GM13976 (cell line): ENCODE results near the gene STARD10.

ENCODE experiments used
- DNase-seq: peaks from one replicate; pipeline ENCODE4 v3.0.0; 2012; ENCODE audit warnings: low spot score
- CTCF ChIP-seq: IDR thresholded peaks from 2 replicates; pipeline ENCODE4 v1.5.1; 2012; ENCODE audit warnings: borderline replicate concordance, mild to moderate bottlenecking; ENCODE audit not compliant: insufficient read depth; ENCODE audit errors: extremely low read depth, missing control alignments, control extremely low read depth
- in situ Hi-C: fragments of 300-500 bp; cut with MboI; formaldehyde crosslinking; loops from one replicate; pipeline ENCODE4 v1.12.0; 2022; ENCODE audit warnings: low sequenced_read_pairs, mixed read lengths, inconsistent platforms; ENCODE audit not compliant: unreplicated experiment

Gene STARD10

DNA sequence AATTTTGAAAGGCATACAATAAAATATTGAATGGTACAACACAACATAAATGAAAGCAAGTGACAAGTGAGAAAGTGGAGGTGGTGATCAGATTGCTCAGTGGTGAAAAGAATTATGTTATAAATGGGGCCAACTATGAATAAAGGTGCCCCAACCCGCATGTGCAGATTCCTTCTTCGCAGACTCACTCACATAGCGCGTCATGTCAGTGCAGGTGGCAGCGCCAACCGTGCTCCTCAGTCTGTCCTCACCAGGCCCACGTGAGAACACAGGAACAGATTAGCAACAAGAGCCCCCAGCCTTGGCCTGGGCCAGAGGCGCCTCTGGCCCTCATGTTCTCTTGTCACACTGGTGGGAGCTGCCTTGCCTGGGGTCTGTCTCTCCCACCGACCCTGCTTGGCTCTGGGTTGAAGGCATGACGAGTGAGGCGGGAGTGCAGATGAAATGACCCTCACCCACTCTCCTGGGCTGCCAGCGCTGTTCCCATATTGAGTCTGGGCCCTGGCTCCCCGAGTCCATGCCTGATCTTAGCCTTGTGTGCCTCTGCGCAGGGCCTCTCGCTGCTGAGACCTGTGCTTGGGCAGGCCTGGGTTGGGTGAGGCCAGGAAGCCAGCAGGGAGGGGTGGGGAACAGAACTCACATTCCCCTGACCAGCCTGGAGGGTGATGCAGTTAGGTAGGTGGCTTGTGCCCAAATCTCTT is 26.7 kb upstream of the STARD10 start:
- in situ Hi-C loops = no loop called here
- no peak for DNase-seq
- TF ChIP-seq CTCF = no peak

GRCh38 chr11:72818971-72819370 is 25.1 kb upstream of the STARD10 start:
- in situ Hi-C loops = no loop called here
- TF ChIP-seq CTCF = no peak
- no peak for DNase-seq

GRCh38 chr11:72817966-72818365 is 24.1 kb upstream of the STARD10 start:
- in situ Hi-C loops = no loop called here
- no peak for TF ChIP-seq CTCF
- no peak for DNase-seq

- no peak for TF ChIP-seq CTCF
- peak; percentile 26 for DNase-seq
- in situ Hi-C loops = no loop called here
Observed at GRCh38 chr11:72816404-72816990, 22.6 kb upstream of the STARD10 start.

DNA sequence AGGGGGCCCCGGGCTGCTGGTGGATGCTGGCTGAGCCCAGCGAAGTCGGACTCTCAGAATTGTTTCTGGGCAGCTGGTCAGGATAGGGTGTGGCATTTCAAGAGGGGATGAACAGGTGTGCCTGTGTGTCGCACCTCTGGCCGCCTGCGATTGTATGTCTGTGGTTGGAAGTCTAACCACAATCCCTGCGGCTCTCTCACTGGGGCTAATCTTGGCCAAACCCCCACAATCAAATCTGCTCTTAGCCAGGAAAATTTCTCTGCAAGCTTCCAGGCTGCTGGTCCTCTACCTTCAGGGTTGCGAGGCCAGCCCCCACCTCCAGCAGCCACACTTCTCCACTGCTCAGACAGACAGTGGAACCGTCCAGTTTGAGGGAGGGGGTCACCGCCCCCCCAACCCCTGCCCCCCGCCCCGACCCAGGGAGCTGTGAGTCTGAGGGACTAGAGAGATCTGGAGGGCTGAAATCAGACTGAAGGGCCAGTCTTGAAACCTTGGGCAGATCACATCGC is 21.3 kb upstream of the STARD10 start:
- TF ChIP-seq CTCF = no peak
- DNase-seq = no peak
- in situ Hi-C loops = no loop called here

GRCh38 chr11:72814286-72815109 is 20.7 kb upstream of the STARD10 start, which contains the start of gene ATG16L2:
Gene ATG16L2 (plus strand): TSS chr11:72814411. CDS start chr11:72814446, 35 bp downstream.
- TF ChIP-seq CTCF = peak; percentile 38
- in situ Hi-C loops = no loop called here
- peak; percentile 96 for DNase-seq
